Upper lobe of right lung (tissue), 1 donor: ENCODE measurements around the gene LAX1. TPM values are rescaled to one million over a fixed set of nuclear protein-coding genes. Genes with fewer than 3 reads are reported as not detected.

Experiments
- ATAC-seq: fragments of 200-7000 bp; cut with Tn5 transposase; one replicate; pipeline ENCODE4 v1.9.1; 2020; ENCODE audit warnings: mild to moderate bottlenecking, moderate library complexity
- DNase-seq: peaks from one replicate; pipeline ENCODE4 v3.0.0-alpha.2; 2020
- H3K27ac ChIP-seq: fragments of 200-600 bp; one replicate; pipeline ENCODE4 v1.8.0; 2022
- H3K27me3 ChIP-seq: fragments of 200-600 bp; one replicate; pipeline ENCODE4 v1.8.0; 2022; ENCODE audit warnings: mild to moderate bottlenecking
- H3K36me3 ChIP-seq: fragments of 200-600 bp; one replicate; pipeline ENCODE4 v1.8.0; 2022
- H3K4me1 ChIP-seq: fragments of 200-600 bp; one replicate; pipeline ENCODE4 v1.8.0; 2022
- H3K4me3 ChIP-seq: fragments of 200-600 bp; one replicate; pipeline ENCODE4 v1.8.0; 2022; ENCODE audit warnings: mild to moderate bottlenecking
- H3K9me3 ChIP-seq: fragments of 200-600 bp; one replicate; pipeline ENCODE4 v1.8.0; 2022
- intact Hi-C: fragments of 100-400 bp; cut with DNase I; formaldehyde crosslinking; loops from one replicate; pipeline ENCODE4 v1.11.0; 2022
- total RNA-seq: library from RNA; stranded (reverse); fragmentation: NEBNext Ultra II Directional; extraction: Animal tissue kit (Norgen Biotek cat#: 25700); gene quantifications from one replicate; pipeline ENCODE4 v1.2.1, GENCODE V29; 2021
- TF ChIP-seq, protein P1 (sequence below): fragments of 200-600 bp; IDR thresholded peaks from one replicate; pipeline ENCODE4 v1.8.0; 2022; ENCODE audit warnings: antibody characterized with exemption
- donor health status: DM: no; HTN: yes; CAD: no; lungs with severe emphysema.

LAX1 gene
- total RNA-seq, 1 donor from 2014 or later: 3.0 TPM

DNA sequence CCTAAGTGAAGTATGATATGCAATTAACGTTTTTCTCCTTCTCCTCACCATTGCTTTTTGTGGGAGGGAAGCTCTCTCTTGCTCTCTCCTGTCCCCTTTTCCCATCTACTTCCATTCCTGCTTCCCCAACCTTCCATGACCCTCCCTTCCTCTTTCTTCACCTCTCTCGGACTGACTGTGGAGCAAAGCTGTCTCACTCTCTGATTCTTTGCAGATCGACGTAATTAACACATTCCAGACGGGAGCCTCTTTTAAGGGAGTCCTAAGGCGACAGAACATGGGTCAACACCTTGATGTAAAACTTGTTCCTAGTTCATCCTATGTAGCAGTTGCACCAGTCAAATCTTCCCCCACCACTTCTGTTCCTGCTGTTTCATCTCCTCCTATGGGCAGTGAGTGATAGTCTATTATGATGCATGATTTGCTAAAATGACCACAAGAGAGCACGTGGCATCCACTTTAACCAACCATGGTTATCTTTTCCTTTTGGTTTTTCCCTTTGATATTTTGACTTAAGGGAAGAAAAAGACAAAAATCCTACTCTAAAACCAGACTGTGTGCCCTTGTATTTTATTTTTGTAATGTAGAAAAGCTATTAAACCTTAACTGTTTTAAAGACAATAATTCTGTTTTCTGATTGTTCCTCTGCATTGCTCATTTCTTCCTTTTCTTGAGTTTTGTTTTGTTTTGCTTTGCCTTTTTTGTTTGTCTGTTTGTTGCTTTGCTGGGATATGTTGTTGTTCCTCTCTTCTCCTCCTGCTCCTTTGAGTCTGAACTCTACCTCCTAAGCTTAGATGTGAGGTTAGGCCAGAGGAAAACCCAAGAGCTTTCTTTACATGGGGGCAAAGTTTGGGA lies 31.7 kb upstream of the LAX1 start:
- no peak for DNase-seq
- Histone ChIP-seq H3K4me3 (no peak overlapping the region), H3K27me3 (no peaks in the 10 kb centered on the region), H3K36me3 (peaks cover 42% of the 10 kb centered on the region), H3K9me3 (no peaks in the 10 kb centered on the region), H3K4me1 (no peaks in the 10 kb centered on the region), H3K27ac (no peak overlapping the region)
- no peak for ATAC-seq
- intact Hi-C loops: no loop called here
- TF ChIP-seq, protein P1, sequence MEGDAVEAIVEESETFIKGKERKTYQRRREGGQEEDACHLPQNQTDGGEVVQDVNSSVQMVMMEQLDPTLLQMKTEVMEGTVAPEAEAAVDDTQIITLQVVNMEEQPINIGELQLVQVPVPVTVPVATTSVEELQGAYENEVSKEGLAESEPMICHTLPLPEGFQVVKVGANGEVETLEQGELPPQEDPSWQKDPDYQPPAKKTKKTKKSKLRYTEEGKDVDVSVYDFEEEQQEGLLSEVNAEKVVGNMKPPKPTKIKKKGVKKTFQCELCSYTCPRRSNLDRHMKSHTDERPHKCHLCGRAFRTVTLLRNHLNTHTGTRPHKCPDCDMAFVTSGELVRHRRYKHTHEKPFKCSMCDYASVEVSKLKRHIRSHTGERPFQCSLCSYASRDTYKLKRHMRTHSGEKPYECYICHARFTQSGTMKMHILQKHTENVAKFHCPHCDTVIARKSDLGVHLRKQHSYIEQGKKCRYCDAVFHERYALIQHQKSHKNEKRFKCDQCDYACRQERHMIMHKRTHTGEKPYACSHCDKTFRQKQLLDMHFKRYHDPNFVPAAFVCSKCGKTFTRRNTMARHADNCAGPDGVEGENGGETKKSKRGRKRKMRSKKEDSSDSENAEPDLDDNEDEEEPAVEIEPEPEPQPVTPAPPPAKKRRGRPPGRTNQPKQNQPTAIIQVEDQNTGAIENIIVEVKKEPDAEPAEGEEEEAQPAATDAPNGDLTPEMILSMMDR: no peak

GRCh38 chr1:203742436-203742835 lies 22.5 kb upstream of the LAX1 start:
- ATAC-seq (no peak), DNase-seq (no peak)
- intact Hi-C loops: no loop called here
- Histone ChIP-seq H3K36me3 (peaks cover 27% of the 10 kb centered on the region), H3K4me1 (no peaks in the 10 kb centered on the region), H3K27ac (no peak overlapping the region), H3K27me3 (no peaks in the 10 kb centered on the region), H3K9me3 (no peaks in the 10 kb centered on the region), H3K4me3 (no peak overlapping the region)
- TF ChIP-seq, protein P1: no peak

GRCh38 chr1:203743091-203743571 lies 21.9 kb upstream of the LAX1 start:
- no peak for DNase-seq
- no peak overlapping the region for H3K4me3 ChIP-seq
- no peak for ATAC-seq
- intact Hi-C loops: no loop called here
- no peaks in the 10 kb centered on the region for H3K9me3 ChIP-seq
- TF ChIP-seq, protein P1: no peak
- H3K27ac ChIP-seq: no peak overlapping the region
- H3K36me3 ChIP-seq: peaks cover 27% of the 10 kb centered on the region
- no peaks in the 10 kb centered on the region for H3K4me1 ChIP-seq
- H3K27me3 ChIP-seq: no peaks in the 10 kb centered on the region

- H3K27ac ChIP-seq: no peak overlapping the region
- no peak overlapping the region for H3K4me3 ChIP-seq
- TF ChIP-seq, protein P1: no peak
- intact Hi-C loops: no loop called here
- peak; percentile 77 for ATAC-seq
- no peaks in the 10 kb centered on the region for H3K27me3 ChIP-seq
- H3K9me3 ChIP-seq: no peaks in the 10 kb centered on the region
- H3K36me3 ChIP-seq: peaks cover 17% of the 10 kb centered on the region
- no peak for DNase-seq
- H3K4me1 ChIP-seq: no peaks in the 10 kb centered on the region
Observed at GRCh38 chr1:203744075-203744972, 20.7 kb upstream of the LAX1 start.

- no peaks in the 10 kb centered on the region for H3K4me1 ChIP-seq
- H3K27me3 ChIP-seq: no peaks in the 10 kb centered on the region
- TF ChIP-seq, protein P1: no peak
- DNase-seq: no peak
- H3K4me3 ChIP-seq: no peak overlapping the region
- ATAC-seq: no peak
- H3K36me3 ChIP-seq: no peaks in the 10 kb centered on the region
- intact Hi-C loops: no loop called here
- no peak overlapping the region for H3K27ac ChIP-seq
- no peaks in the 10 kb centered on the region for H3K9me3 ChIP-seq
Observed at GRCh38 chr1:203746281-203746680, 18.7 kb upstream of the LAX1 start.
